BE2C (cell line): ENCODE data around the gene SLMAP.
"Not testable (repeated sequence)": the region's sequence is repeated elsewhere in the genome, so short reads cannot be mapped to it uniquely, and the experiment has no call there.

Source experiments
- DNase-seq: peaks from one replicate; pipeline ENCODE4 v3.0.0-alpha.2; 2020
- H3K27me3 ChIP-seq: fragments of 250-450 bp; sonication (Bioruptor Pico); 2 replicates; pipeline ENCODE4 v1.5.1; 2020; ENCODE audit warnings: mild to moderate bottlenecking
- H3K36me3 ChIP-seq: fragments of 250-450 bp; sonication (Bioruptor Pico); 2 replicates; pipeline ENCODE4 v1.5.1; 2020; ENCODE audit warnings: mild to moderate bottlenecking
- H3K4me1 ChIP-seq: fragments of 250-450 bp; sonication (Bioruptor Pico); 2 replicates; pipeline ENCODE4 v1.5.1; 2020
- H3K4me3 ChIP-seq: 2 replicates; pipeline ENCODE4 v1.5.1; 2011; ENCODE audit warnings: low read depth, low read length
- H3K9me3 ChIP-seq: fragments of 250-450 bp; sonication (Bioruptor Pico); 2 replicates; pipeline ENCODE4 v1.5.1; 2020
- TF ChIP-seq, protein P1 (sequence below): IDR thresholded peaks from 2 replicates; pipeline ENCODE4 v1.5.1; 2012; ENCODE audit warnings: mild to moderate bottlenecking, low read depth, low read length

SLMAP gene

GRCh38 chr3:57855281-57855680 lies 99.2 kb downstream of the SLMAP start:
- H3K27me3 ChIP-seq, result no peaks in the 10 kb centered on the region
- TF ChIP-seq, protein P1, sequence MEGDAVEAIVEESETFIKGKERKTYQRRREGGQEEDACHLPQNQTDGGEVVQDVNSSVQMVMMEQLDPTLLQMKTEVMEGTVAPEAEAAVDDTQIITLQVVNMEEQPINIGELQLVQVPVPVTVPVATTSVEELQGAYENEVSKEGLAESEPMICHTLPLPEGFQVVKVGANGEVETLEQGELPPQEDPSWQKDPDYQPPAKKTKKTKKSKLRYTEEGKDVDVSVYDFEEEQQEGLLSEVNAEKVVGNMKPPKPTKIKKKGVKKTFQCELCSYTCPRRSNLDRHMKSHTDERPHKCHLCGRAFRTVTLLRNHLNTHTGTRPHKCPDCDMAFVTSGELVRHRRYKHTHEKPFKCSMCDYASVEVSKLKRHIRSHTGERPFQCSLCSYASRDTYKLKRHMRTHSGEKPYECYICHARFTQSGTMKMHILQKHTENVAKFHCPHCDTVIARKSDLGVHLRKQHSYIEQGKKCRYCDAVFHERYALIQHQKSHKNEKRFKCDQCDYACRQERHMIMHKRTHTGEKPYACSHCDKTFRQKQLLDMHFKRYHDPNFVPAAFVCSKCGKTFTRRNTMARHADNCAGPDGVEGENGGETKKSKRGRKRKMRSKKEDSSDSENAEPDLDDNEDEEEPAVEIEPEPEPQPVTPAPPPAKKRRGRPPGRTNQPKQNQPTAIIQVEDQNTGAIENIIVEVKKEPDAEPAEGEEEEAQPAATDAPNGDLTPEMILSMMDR, result no peak
- H3K4me3 ChIP-seq, result no peak overlapping the region
- no peaks in the 10 kb centered on the region for H3K36me3 ChIP-seq
- no peak for DNase-seq
- H3K9me3 ChIP-seq, result no peaks in the 10 kb centered on the region
- H3K4me1 ChIP-seq, result no peaks in the 10 kb centered on the region

DNA sequence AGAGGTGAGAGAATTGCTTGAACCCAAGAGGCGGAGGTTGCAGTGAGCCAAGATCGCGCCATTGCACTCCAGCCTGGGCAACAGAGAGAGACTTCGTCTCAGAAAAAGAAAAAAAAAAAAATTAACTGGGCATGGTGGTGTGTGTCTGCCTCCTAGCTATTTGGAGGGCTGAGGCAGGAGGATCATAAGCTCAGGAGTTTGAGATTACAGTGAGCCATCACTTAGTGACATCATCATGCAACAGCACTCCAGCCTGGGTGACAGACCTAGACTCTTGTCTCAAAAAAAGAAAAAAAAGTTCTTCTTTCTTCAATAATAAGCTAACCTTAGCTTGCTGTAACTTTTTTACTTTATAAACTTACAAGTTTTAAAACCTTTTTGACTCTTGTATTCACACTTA lies 99.8 kb downstream of the SLMAP start:
- no peaks in the 10 kb centered on the region for H3K36me3 ChIP-seq
- H3K27me3 ChIP-seq, result no peaks in the 10 kb centered on the region
- no peak overlapping the region for H3K4me3 ChIP-seq
- H3K9me3 ChIP-seq, result no peaks in the 10 kb centered on the region
- no peaks in the 10 kb centered on the region for H3K4me1 ChIP-seq
- DNase-seq, result no peak
- TF ChIP-seq, protein P1, result no peak

- Histone ChIP-seq H3K9me3 (no peaks in the 10 kb centered on the region), H3K36me3 (no peaks in the 10 kb centered on the region), H3K4me3 (no peak overlapping the region), H3K27me3 (no peaks in the 10 kb centered on the region), H3K4me1 (no peaks in the 10 kb centered on the region)
- TF ChIP-seq, protein P1, result peak; percentile 13; the same call in 1 of the 2 replicates
- DNase-seq, result no peak
Observed at GRCh38 chr3:57856675-57857074, 100.6 kb downstream of the SLMAP start.

DNA sequence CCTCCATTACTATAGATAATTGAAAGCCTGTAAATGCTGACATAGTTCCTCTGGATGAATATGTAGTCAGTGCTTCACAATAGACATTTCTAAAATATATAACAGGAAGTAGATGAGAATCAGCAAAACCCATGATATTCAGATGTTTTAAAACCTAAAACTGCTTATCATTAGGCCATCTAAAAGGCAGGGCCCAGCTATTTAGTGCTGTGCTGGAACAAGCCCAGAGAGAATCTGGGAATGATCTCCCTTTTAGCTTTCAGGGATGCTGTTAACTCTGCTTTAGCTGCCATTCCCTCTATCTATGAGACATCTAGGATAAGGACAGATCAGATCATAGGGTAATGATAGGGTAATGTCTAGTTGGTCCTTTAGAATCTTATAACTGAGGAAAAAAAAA lies 106.8 kb downstream of the SLMAP start:
- no peaks in the 10 kb centered on the region for H3K36me3 ChIP-seq
- TF ChIP-seq, protein P1, result no peak
- no peaks in the 10 kb centered on the region for H3K27me3 ChIP-seq

DNA sequence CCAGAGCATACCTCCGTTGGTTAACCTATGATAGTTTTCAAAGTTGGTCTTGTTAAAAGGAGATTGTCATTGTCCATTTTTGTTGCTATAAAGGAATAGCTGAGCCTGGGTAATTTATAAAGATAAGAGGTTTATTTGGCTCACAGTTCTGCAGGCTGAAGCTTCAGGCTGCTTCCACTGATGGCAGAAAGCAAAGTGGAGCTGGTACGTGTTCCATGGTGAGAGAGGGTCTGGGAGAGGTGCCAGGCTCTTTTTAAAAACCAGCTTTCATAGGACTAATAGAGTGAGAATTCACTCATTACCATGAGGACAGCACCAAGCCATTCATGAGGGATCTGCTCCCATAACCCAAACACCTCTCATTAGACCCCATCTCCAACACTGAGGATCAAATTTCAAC lies 107.3 kb downstream of the SLMAP start:
- no peaks in the 10 kb centered on the region for H3K36me3 ChIP-seq
- no peak overlapping the region for H3K4me3 ChIP-seq
- no peaks in the 10 kb centered on the region for H3K27me3 ChIP-seq
- no peaks in the 10 kb centered on the region for H3K9me3 ChIP-seq
- no peak for DNase-seq
- TF ChIP-seq, protein P1, result no peak
- no peaks in the 10 kb centered on the region for H3K4me1 ChIP-seq

More for the DNA sequence above, 106.8 kb downstream of the SLMAP start:
- H3K4me3 ChIP-seq, result no peak overlapping the region
- DNase-seq, result no peak
- no peaks in the 10 kb centered on the region for H3K9me3 ChIP-seq
- no peaks in the 10 kb centered on the region for H3K4me1 ChIP-seq

- Histone ChIP-seq H3K4me1 (no peaks in the 10 kb centered on the region), H3K27me3 (no peaks in the 10 kb centered on the region), H3K36me3 (no peaks in the 10 kb centered on the region), H3K9me3 (no peaks in the 10 kb centered on the region), H3K4me3 (no peak overlapping the region)
- TF ChIP-seq, protein P1, result peak; percentile 34; the same call in 1 of the 2 replicates
- DNase-seq, result no peak
Observed at GRCh38 chr3:57864853-57865252, 108.7 kb downstream of the SLMAP start.

DNA sequence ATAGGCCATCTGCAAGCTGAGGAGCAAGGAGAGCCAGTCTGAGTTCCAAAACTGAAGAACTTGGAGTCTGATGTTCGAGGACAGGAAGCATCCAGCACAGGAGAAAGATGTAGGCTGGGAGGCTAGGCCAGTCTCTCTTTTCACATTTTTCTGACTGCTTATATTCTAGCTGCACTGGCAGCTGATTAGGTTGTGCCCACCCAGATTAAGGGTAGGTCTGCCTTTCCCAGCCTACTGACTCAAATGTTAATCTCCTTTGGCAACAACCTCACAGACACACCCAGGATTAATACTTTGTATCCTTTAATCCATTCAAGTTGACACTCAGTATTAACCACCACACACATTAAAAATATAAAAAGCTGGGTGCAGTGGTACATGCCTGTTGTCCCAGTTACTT lies 113.0 kb downstream of the SLMAP start:
- H3K4me3 ChIP-seq, DNase-seq, H3K36me3 ChIP-seq, H3K4me1 ChIP-seq, H3K27me3 ChIP-seq, H3K9me3 ChIP-seq: not testable (repeated sequence)
